GM06990 (cell line): ENCODE results near the gene VCX3A.

Experiments
- DNase-seq: peaks from one replicate; pipeline ENCODE4 v3.0.0-alpha.2; 2011; ENCODE audit not compliant: insufficient read length; ENCODE audit errors: extremely low read depth
- H3K27me3 ChIP-seq: replicated peaks from 2 replicates; pipeline ENCODE4 v1.6.0; 2011; ENCODE audit warnings: low read length; ENCODE audit not compliant: control insufficient read depth, insufficient read depth
- H3K36me3 ChIP-seq: 2 replicates; pipeline ENCODE4 v1.5.1; 2011; ENCODE audit warnings: low read length; ENCODE audit not compliant: control insufficient read depth, insufficient read depth
- H3K4me3 ChIP-seq: replicated peaks from 2 replicates; pipeline ENCODE4 v1.5.1; 2011; ENCODE audit warnings: low read depth, mild to moderate bottlenecking, control low read depth, low read length
- TF ChIP-seq, protein P1 (sequence below): IDR thresholded peaks from 2 replicates; pipeline ENCODE4 v1.5.1; 2011; ENCODE audit warnings: low read length, control low read depth, mild to moderate bottlenecking, inconsistent platforms; ENCODE audit not compliant: insufficient read depth, poor library complexity, severe bottlenecking

VCX3A gene

GRCh38 chrX:6545712-6546111 lies 10.8 kb upstream of the VCX3A start:
- TF ChIP-seq, protein P1, sequence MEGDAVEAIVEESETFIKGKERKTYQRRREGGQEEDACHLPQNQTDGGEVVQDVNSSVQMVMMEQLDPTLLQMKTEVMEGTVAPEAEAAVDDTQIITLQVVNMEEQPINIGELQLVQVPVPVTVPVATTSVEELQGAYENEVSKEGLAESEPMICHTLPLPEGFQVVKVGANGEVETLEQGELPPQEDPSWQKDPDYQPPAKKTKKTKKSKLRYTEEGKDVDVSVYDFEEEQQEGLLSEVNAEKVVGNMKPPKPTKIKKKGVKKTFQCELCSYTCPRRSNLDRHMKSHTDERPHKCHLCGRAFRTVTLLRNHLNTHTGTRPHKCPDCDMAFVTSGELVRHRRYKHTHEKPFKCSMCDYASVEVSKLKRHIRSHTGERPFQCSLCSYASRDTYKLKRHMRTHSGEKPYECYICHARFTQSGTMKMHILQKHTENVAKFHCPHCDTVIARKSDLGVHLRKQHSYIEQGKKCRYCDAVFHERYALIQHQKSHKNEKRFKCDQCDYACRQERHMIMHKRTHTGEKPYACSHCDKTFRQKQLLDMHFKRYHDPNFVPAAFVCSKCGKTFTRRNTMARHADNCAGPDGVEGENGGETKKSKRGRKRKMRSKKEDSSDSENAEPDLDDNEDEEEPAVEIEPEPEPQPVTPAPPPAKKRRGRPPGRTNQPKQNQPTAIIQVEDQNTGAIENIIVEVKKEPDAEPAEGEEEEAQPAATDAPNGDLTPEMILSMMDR = no peak
- no peak for DNase-seq
- Histone ChIP-seq H3K36me3 (no peaks in the 10 kb centered on the region), H3K27me3 (no peaks in the 10 kb centered on the region), H3K4me3 (no peak overlapping the region)

DNA sequence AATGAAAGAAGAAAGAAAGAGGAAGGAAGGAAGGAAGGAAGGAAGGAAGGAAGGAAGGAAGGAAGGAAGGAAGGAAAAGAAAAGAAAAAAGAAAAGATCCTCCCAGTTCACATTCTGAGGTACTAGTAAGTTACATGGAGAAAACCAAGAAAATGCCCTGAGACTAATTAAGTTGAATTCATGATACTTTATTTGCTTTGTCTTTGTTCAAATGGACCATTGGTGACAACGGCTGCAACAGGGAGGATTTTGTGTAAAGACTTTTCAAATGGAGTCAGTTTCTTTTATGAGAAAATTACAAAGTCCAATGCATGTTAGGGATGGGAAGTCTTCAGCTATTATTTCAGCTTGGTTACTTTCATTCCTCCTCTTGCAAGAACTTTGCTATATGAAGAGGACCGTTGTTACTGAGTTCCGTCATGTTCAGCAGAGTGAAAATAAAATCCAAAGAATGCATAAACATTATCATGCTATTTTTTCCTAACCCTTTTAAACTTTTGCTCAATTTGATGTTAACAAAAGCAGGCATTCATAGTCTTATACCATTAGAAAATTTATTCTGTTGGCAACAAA lies 8.3 kb downstream of the VCX3A start:
- no peak overlapping the region for H3K4me3 ChIP-seq
- TF ChIP-seq, protein P1 = no peak
- H3K36me3 ChIP-seq = no peaks in the 10 kb centered on the region
- no peaks in the 10 kb centered on the region for H3K27me3 ChIP-seq
- no peak for DNase-seq

- DNase-seq = no peak
- TF ChIP-seq, protein P1 = no peak
- H3K36me3 ChIP-seq = no peaks in the 10 kb centered on the region
These were observed 17.5 kb downstream of the VCX3A start for GRCh38 chrX:6517376-6517775.

DNA sequence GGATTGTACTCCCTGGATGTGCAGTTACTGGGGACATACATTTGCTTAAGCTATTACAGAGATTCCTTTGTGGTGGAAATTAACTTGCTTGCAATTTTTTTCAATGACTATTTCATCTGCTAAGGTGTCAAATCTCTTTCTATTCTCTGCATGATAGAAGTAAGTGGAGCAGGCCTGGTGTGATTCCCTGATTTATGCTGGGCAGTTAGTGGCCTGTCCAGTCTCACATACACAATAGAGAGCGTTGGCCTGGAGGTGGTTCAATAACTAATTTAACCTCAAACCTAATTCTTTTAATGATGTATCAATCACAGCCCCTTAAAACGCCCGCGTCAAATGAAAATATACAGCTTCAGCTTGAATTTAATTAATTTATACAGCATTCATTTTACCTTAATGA lies 28.5 kb downstream of the VCX3A start:
- TF ChIP-seq, protein P1 = no peak
- Histone ChIP-seq H3K4me3 (no peak overlapping the region), H3K27me3 (no peaks in the 10 kb centered on the region), H3K36me3 (no peaks in the 10 kb centered on the region)
- no peak for DNase-seq

More at GRCh38 chrX:6517376-6517775, 17.5 kb downstream of the VCX3A start:
- Histone ChIP-seq H3K27me3 (no peaks in the 10 kb centered on the region), H3K4me3 (no peak overlapping the region)

GRCh38 chrX:6505960-6506359 lies 29.0 kb downstream of the VCX3A start:
- Histone ChIP-seq H3K27me3 (no peaks in the 10 kb centered on the region), H3K4me3 (no peak overlapping the region), H3K36me3 (no peaks in the 10 kb centered on the region)
- TF ChIP-seq, protein P1 = no peak
- no peak for DNase-seq

- DNase-seq = no peak
- H3K36me3 ChIP-seq = no peaks in the 10 kb centered on the region
- no peaks in the 10 kb centered on the region for H3K27me3 ChIP-seq
- TF ChIP-seq, protein P1 = no peak
- no peak overlapping the region for H3K4me3 ChIP-seq
These were observed 34.2 kb downstream of the VCX3A start for GRCh38 chrX:6500719-6501118.
